A549 (cell line): ENCODE data around the gene SH3PXD2A.

Experiments
- CTCF ChIP-seq: fragments of >200 bp; sonication (Bioruptor Twin); formaldehyde crosslinking; IDR thresholded peaks from 3 replicates; pipeline ENCODE4 v1.5.1; 2016
- EP300 ChIP-seq, 2 experiments: fragments of >200 bp; sonication (Bioruptor Twin); formaldehyde crosslinking; IDR thresholded peaks; 2 replicates in 1 of 2; 3 replicates in 1 of 2; pipeline ENCODE4 v1.6.1; 2016 to 2017
- KDM5A ChIP-seq: fragments of 200-600 bp; sonication (generic); IDR thresholded peaks from 2 replicates; pipeline ENCODE4 v1.6.1; 2016; ENCODE audit warnings: antibody characterized with exemption, mild to moderate bottlenecking
- MAZ ChIP-seq: fragments of 150-350 bp; IDR thresholded peaks from 2 replicates; pipeline ENCODE4 v1.6.1; 2014; ENCODE audit warnings: antibody characterized with exemption, low read depth, low read length, borderline replicate concordance
- MYC ChIP-seq: IDR thresholded peaks from 2 replicates; pipeline ENCODE4 v1.6.1; 2012; ENCODE audit warnings: mild to moderate bottlenecking, inconsistent platforms, low read length, improper control_type of control experiment, borderline replicate concordance
- POLR2A ChIP-seq: IDR thresholded peaks from 2 replicates; pipeline ENCODE4 v1.6.1; 2012; ENCODE audit warnings: mild to moderate bottlenecking, low read length
- POLR2AphosphoS2 ChIP-seq: conservative IDR thresholded peaks from 2 replicates; pipeline ENCODE4 v1.6.1; 2012; ENCODE audit warnings: low read length, improper control_type of control experiment, inconsistent platforms
- RAD21 ChIP-seq, 2 experiments: fragments of >200 bp in 1 of 2; sonication (Bioruptor Twin) in 1 of 2; formaldehyde crosslinking in 1 of 2; IDR thresholded peaks in 1 of 2; conservative IDR thresholded peaks in 1 of 2; 2 replicates in 1 of 2; 3 replicates in 1 of 2; pipeline ENCODE4 v1.6.1; 2012 to 2018; ENCODE audit warnings: inconsistent platforms in 1 of 2
- RCOR1 ChIP-seq: fragments of 150-350 bp; IDR thresholded peaks from 2 replicates; pipeline ENCODE4 v1.6.1; 2014; ENCODE audit warnings: antibody characterized with exemption, low read length, low read depth

GRCh38 chr10:103869336-103869735 lies 14.0 kb upstream of the SH3PXD2A start:
- no peak for TF ChIP-seq EP300 (IDR thresholded peaks at IDR 0.05)
- no peak for TF ChIP-seq KDM5A
- TF ChIP-seq POLR2AphosphoS2: no peak
- no peak for TF ChIP-seq CTCF
- TF ChIP-seq POLR2A: no peak
- TF ChIP-seq RCOR1: no peak
- no peak for TF ChIP-seq MAZ
- TF ChIP-seq RAD21 (conservative IDR thresholded peaks at IDR 0.05 in 1 of 2, IDR thresholded peaks at IDR 0.05 in 1 of 2): no peak
- no peak for TF ChIP-seq MYC
